Measurements from ENCODE around the gene LDB3.

Gene LDB3

DNA sequence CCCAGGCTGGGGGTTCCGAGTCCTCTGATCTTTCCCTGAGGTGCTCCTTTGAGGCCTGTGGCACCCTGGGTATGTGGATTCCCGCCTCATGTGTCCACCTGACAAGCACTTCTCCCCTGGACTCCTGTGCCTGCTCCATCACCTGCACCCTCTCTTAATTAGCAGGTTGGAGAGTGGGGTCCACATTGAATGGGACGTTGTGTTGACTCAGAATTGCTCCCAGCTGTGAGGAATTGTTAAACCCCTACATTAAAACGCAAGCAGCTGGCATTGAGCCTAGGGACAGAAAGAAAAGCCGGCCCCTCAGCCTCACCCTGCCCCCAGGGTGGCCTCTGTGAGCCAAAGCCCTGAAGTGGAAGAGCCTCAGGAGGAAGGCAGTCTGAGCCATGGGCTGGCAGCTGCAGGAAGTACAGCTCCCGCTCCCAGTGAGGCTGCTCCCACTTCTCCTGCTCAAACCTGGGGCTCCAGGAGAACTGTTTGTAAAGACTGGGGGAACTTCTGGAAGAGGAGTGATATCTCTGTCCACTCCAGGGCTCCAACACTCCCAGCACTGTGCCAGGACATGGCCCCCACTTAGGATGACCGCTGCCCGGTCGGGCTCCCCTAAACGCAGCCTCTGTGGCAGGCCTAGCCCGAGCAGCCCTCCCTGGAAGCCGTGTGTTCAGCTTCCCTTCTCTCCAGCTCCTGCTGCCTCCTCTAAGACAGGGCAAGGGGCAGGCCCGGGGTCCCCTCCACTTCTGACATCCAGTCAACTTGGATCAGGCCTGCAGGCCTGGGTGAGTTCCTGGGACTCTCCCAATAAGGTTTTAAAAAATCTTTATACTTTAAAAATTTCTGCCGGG, 15.7 kb upstream of the LDB3 start:
- Histone ChIP-seq H3K27me3 (ENCODE audit: insufficient read depth, low read length) (no peaks in the 10 kb centered on the region), H3K4me3 (ENCODE audit: low read length) (no peak overlapping the region), H3K27ac (ENCODE audit: low read length) (no peak overlapping the region), H3K9me3 (ENCODE audit: insufficient read depth, low read depth, low read length) (no peaks in the 10 kb centered on the region), H3K36me3 (ENCODE audit: insufficient read depth, low read depth, low read length) (no peaks in the 10 kb centered on the region), H3K9ac (ENCODE audit: low read depth, low read length) (no peak overlapping the region; the same call in 1 of the 2 replicates), H3K4me1 (ENCODE audit: insufficient read depth, low read length) (no peaks in the 10 kb centered on the region)

DNA sequence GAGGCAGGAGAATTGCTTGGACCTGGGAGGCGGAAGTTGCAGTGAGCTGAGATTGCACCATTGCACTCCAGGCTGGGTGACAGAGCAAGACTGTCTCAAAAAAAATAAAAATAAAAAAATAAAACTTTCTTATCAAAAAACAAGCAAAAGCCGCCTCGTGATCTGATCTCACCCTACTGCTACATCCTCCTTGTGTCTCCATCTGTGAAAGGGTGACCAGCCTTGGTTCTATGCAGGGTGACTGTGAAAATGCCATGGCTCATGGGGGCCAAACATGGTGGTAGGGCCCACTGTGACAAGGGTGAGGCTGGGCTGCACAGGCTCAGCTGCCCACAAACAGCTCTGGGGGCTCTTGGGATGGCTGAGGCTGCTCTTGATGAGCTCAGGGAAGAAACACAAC, 14.9 kb upstream of the LDB3 start:
- H3K36me3 ChIP-seq (ENCODE audit: insufficient read depth, low read depth, low read length): no peaks in the 10 kb centered on the region
- no peaks in the 10 kb centered on the region for H3K9me3 ChIP-seq (ENCODE audit: insufficient read depth, low read depth, low read length)
- no peak overlapping the region for H3K27ac ChIP-seq (ENCODE audit: low read length)
- no peak overlapping the region for H3K9ac ChIP-seq (ENCODE audit: low read depth, low read length)
- H3K4me1 ChIP-seq (ENCODE audit: insufficient read depth, low read length): no peaks in the 10 kb centered on the region
- H3K27me3 ChIP-seq (ENCODE audit: insufficient read depth, low read length): no peaks in the 10 kb centered on the region
- no peak overlapping the region for H3K4me3 ChIP-seq (ENCODE audit: low read length)

DNA sequence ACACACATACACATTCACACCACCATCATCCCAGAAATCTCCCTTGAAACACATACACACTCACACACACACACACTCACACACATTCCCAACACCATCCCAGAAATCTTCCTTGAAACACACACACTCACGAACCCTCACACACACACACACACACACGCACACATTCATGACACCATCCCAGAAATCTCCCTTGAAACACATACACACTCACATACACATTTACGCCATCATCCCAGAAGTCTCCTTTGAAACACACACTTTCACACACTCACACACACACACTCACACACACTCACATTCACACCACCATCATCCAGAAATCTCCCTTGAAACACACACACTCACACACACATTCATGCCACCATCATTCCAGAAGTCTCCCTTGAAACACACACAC, 14.3 kb upstream of the LDB3 start:
- H3K27me3 ChIP-seq (ENCODE audit: insufficient read depth, low read length): no peaks in the 10 kb centered on the region
- H3K4me1 ChIP-seq (ENCODE audit: insufficient read depth, low read length): no peaks in the 10 kb centered on the region
- no peak overlapping the region for H3K27ac ChIP-seq (ENCODE audit: low read length)
- H3K9me3 ChIP-seq (ENCODE audit: insufficient read depth, low read depth, low read length): no peaks in the 10 kb centered on the region
- no peak overlapping the region for H3K9ac ChIP-seq (ENCODE audit: low read depth, low read length)
- H3K4me3 ChIP-seq (ENCODE audit: low read length): no peak overlapping the region
- no peaks in the 10 kb centered on the region for H3K36me3 ChIP-seq (ENCODE audit: insufficient read depth, low read depth, low read length)

DNA sequence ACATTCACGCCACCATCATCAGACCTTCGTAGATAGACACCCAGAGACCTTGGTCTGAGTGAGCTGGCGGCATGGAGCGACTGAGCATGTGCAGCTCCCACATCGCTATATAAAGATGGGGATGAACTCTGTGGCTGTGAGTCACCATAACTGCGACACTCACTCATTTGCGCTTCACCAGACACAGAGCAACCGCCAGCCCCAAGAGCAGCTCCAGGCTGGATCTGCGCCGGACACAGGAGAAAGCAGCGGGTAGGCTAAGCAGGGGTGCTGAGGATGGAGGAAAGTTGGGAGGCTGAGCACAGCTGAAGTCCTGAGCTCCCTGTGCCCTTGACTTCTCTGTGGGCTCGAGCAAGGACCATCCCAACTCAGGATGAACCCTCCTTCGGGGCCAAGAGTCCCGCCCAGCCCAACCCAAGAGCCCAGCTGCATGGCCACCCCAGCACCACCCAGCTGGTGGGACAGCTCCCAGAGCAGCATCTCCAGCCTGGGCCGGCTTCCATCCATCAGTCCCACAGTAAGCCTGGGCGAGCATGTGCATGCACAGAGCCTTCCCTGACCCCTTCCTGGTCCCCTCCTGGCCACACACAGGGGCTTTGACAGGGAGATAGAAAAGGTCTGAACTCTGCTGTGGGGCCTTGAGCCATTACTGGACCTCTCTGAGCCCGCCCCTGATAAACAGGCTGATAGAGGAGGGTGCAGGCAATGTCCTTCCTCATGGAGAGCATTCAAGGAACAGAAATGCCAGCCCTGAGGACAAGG, 13.7 kb upstream of the LDB3 start, which contains the start of gene OPN4:
Gene OPN4, plus strand, starts transcription at position 137 of the 762 bp plus-strand sequence. Its CDS starts 237 bp downstream, at position 374.
- no peaks in the 10 kb centered on the region for H3K4me1 ChIP-seq (ENCODE audit: insufficient read depth, low read length)
- no peaks in the 10 kb centered on the region for H3K36me3 ChIP-seq (ENCODE audit: insufficient read depth, low read depth, low read length)
- no peaks in the 10 kb centered on the region for H3K27me3 ChIP-seq (ENCODE audit: insufficient read depth, low read length)
- H3K4me3 ChIP-seq (ENCODE audit: low read length): no peak within 1 kb of the TSS
- no peaks in the 10 kb centered on the region for H3K9me3 ChIP-seq (ENCODE audit: insufficient read depth, low read depth, low read length)
- H3K9ac ChIP-seq (ENCODE audit: low read depth, low read length): no peak within 1 kb of the TSS
- no peak within 1 kb of the TSS for H3K27ac ChIP-seq (ENCODE audit: low read length)

DNA sequence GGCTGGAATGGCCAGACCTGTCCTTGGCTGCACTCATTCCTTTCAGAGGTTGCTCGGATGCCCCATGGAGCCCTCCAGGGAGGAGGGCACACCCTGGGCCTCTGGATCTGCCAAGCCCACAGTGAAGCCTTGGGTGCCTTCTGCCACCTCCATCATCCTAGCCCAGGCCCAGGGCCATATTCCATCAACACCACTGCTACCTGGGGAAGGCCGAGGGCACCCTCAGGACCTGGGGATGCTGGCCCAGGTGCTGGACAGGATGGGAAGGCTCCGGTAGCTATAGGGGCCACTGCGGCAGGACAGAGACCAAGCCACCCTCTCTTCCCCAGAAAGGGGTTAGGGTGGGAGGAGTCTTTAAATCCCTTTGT, 13.2 kb upstream of the LDB3 start:
- Histone ChIP-seq H3K9me3 (ENCODE audit: insufficient read depth, low read depth, low read length) (no peaks in the 10 kb centered on the region), H3K4me1 (ENCODE audit: insufficient read depth, low read length) (no peaks in the 10 kb centered on the region), H3K9ac (ENCODE audit: low read depth, low read length) (no peak overlapping the region), H3K36me3 (ENCODE audit: insufficient read depth, low read depth, low read length) (no peaks in the 10 kb centered on the region), H3K4me3 (ENCODE audit: low read length) (no peak overlapping the region), H3K27me3 (ENCODE audit: insufficient read depth, low read length) (no peaks in the 10 kb centered on the region), H3K27ac (ENCODE audit: low read length) (no peak overlapping the region)

DNA sequence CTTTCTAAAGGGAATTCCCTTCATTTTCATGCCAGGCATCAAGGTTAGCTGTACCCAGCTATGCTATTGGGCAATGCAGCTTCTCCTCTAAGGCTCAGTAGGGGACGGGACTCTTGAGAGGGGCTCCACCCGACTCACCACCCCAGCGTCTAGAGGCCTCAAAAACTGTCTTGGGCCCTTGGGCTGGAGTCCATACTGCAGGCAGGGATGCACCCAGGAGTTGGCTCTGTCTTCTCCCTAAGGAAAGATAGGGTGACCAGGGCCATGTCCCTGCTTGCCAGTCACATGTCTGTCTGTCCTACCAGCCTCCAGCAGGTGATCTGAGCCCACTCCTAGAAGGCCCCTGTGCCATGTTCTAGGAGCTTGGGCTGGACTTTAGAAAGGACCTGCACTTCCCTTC, 12.7 kb upstream of the LDB3 start:
- Histone ChIP-seq H3K4me1 (ENCODE audit: insufficient read depth, low read length) (no peaks in the 10 kb centered on the region), H3K36me3 (ENCODE audit: insufficient read depth, low read depth, low read length) (no peaks in the 10 kb centered on the region), H3K9me3 (ENCODE audit: insufficient read depth, low read depth, low read length) (no peaks in the 10 kb centered on the region), H3K27ac (ENCODE audit: low read length) (no peak overlapping the region), H3K9ac (ENCODE audit: low read depth, low read length) (no peak overlapping the region), H3K27me3 (ENCODE audit: insufficient read depth, low read length) (no peaks in the 10 kb centered on the region), H3K4me3 (ENCODE audit: low read length) (no peak overlapping the region)

DNA sequence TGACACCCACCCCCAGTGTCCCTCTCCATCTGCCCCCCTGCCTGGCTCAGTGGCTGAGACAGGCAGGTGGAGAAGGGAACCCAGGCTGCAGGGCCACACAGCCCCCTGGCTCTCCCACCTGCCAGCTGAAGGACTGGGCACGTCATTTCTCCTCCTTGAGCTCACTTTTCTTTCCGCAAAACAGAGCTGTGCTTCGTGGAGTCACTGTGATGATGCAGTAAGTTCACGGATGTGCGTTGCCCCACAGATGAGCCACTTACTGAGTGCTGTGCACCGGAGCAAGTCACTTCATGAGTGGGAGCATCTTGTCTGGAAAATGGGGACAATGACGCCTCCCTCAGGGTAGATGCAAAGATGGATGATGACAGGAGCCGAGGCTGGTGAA, 11.3 kb upstream of the LDB3 start:
- H3K9me3 ChIP-seq (ENCODE audit: insufficient read depth, low read depth, low read length): no peaks in the 10 kb centered on the region
- no peak overlapping the region for H3K27ac ChIP-seq (ENCODE audit: low read length)
- no peaks in the 10 kb centered on the region for H3K36me3 ChIP-seq (ENCODE audit: insufficient read depth, low read depth, low read length)
- H3K9ac ChIP-seq (ENCODE audit: low read depth, low read length): no peak overlapping the region
- no peaks in the 10 kb centered on the region for H3K27me3 ChIP-seq (ENCODE audit: insufficient read depth, low read length)
- H3K4me1 ChIP-seq (ENCODE audit: insufficient read depth, low read length): no peaks in the 10 kb centered on the region
- no peak overlapping the region for H3K4me3 ChIP-seq (ENCODE audit: low read length)

DNA sequence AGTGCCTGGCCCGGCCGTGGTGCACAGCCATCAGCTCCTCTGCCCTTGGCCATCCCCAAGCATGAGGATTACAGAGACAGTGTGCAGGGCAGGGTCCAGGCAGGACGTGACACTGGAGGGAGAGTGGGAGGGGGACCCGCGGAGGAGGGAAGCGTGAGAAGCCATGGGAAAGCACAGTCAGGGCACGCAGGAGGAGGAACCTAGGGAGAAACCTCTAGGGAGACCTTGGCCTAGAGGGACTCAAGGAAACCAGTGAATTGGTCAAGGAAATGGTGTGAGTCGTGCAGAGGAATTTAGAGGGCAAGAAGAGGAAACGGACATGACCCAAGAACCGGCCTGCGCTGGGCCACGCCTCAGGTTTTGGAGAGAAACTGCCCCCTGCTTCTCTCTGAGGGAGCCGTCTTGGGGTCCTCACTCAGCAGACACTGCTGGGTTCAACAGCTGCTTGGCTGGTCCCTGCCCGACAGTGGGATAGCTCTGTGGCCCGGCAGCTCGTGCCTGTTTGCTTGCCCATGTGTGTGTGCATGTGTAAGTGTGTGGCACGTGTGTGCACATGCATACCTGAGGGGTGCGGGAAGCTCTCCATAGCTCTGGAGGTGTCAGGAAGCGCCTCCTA, 10.8 kb upstream of the LDB3 start:
- Histone ChIP-seq H3K9me3 (ENCODE audit: insufficient read depth, low read depth, low read length) (no peaks in the 10 kb centered on the region), H3K4me1 (ENCODE audit: insufficient read depth, low read length) (no peaks in the 10 kb centered on the region), H3K9ac (ENCODE audit: low read depth, low read length) (no peak overlapping the region), H3K27me3 (ENCODE audit: insufficient read depth, low read length) (no peaks in the 10 kb centered on the region), H3K27ac (ENCODE audit: low read length) (no peak overlapping the region), H3K4me3 (ENCODE audit: low read length) (no peak overlapping the region), H3K36me3 (ENCODE audit: insufficient read depth, low read depth, low read length) (no peaks in the 10 kb centered on the region)

DNA sequence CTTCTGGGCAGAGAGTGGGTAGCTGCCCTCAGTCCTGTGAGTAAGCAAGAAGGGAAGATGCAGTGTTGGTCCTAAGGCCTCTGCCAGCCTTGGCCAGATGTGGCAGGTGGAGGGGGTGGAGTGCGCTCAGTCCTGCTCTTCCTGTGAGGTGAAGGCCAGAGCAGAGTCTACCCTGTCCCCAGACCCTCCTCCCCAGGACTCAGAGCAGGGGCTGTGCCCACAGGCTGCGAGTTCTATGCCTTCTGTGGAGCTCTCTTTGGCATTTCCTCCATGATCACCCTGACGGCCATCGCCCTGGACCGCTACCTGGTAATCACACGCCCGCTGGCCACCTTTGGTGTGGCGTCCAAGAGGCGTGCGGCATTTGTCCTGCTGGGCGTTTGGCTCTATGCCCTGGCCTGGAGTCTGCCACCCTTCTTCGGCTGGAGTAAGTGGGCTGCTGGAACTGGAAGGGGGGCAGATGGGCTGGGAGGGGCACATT, 10.0 kb upstream of the LDB3 start:
- H3K9ac ChIP-seq (ENCODE audit: low read depth, low read length): no peak overlapping the region
- H3K4me1 ChIP-seq (ENCODE audit: insufficient read depth, low read length): no peaks in the 10 kb centered on the region
- H3K27ac ChIP-seq (ENCODE audit: low read length): no peak overlapping the region
- no peaks in the 10 kb centered on the region for H3K27me3 ChIP-seq (ENCODE audit: insufficient read depth, low read length)
- no peak overlapping the region for H3K4me3 ChIP-seq (ENCODE audit: low read length)
- no peaks in the 10 kb centered on the region for H3K9me3 ChIP-seq (ENCODE audit: insufficient read depth, low read depth, low read length)
- no peaks in the 10 kb centered on the region for H3K36me3 ChIP-seq (ENCODE audit: insufficient read depth, low read depth, low read length)

DNA sequence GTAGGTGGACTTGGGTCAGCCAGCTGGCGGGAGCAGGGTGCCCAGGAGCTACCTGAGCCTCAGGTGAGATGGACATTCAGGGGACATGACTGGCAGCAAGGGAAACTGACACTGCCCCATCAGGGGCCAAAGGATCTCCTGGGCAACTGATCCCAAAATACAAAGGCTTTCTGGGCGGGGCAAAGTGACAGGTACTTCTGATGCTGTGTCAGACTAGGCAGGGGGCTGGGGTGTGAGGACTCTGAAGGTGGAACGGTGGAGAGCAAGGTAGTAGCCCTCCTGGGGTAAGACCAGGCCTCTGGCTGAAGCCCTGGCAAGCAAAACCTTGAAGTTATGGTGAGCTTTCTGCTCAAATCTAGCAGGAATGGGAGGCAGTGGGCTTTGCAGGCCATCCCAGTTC, 9.6 kb upstream of the LDB3 start:
- no peak overlapping the region for H3K9ac ChIP-seq (ENCODE audit: low read depth, low read length)
- no peaks in the 10 kb centered on the region for H3K27me3 ChIP-seq (ENCODE audit: insufficient read depth, low read length)
- no peak overlapping the region for H3K27ac ChIP-seq (ENCODE audit: low read length)
- H3K9me3 ChIP-seq (ENCODE audit: insufficient read depth, low read depth, low read length): no peaks in the 10 kb centered on the region
- H3K4me3 ChIP-seq (ENCODE audit: low read length): no peak overlapping the region
- no peaks in the 10 kb centered on the region for H3K4me1 ChIP-seq (ENCODE audit: insufficient read depth, low read length)
- no peaks in the 10 kb centered on the region for H3K36me3 ChIP-seq (ENCODE audit: insufficient read depth, low read depth, low read length)

DNA sequence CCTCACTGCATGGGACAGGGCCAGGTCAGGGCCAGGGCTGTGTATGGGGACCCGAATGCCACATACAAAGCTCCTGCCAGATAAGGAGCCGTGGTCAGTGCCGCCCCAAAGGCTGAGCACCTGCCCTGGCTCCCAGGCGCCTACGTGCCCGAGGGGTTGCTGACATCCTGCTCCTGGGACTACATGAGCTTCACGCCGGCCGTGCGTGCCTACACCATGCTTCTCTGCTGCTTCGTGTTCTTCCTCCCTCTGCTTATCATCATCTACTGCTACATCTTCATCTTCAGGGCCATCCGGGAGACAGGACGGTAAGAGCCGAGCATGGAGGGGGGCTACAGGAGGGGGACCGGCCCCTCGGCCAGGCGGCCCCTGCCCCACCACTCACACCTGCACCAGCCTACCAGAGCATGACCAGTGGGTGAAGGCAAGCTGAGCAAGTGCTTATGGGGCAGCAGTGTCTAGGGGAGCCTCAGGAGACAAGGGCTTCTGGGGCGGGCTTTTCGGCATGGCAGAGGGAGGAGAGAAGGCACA, 9.1 kb upstream of the LDB3 start:
- Histone ChIP-seq H3K9ac (ENCODE audit: low read depth, low read length) (no peak overlapping the region), H3K27me3 (ENCODE audit: insufficient read depth, low read length) (no peaks in the 10 kb centered on the region), H3K36me3 (ENCODE audit: insufficient read depth, low read depth, low read length) (no peaks in the 10 kb centered on the region), H3K9me3 (ENCODE audit: insufficient read depth, low read depth, low read length) (no peaks in the 10 kb centered on the region), H3K4me1 (ENCODE audit: insufficient read depth, low read length) (no peaks in the 10 kb centered on the region), H3K4me3 (ENCODE audit: low read length) (no peak overlapping the region), H3K27ac (ENCODE audit: low read length) (no peak overlapping the region)

Data from iPS-20b (cell line).